Smooth muscle cell (in vitro differentiated cells): ENCODE measurements around the gene DNAH2. TPM values are rescaled to one million over a fixed set of nuclear protein-coding genes. Genes with fewer than 3 reads are reported as not detected.

Experiments used
- DNase-seq: peaks from one replicate; lab custom pipeline; 2025; ENCODE audit not compliant: unreplicated experiment; lab: John Stamatoyannopoulos, UW
- H2AFZ ChIP-seq: fragments of 200-600 bp; sonication (generic); 2 replicates; pipeline ENCODE4 v1.6.0; 2016; ENCODE audit warnings: antibody characterized with exemption, low read depth, mild to moderate bottlenecking
- H3F3A ChIP-seq: fragments of 200-600 bp; sonication (generic); 2 replicates; pipeline ENCODE4 v1.6.0; 2017; ENCODE audit warnings: antibody characterized with exemption, low read depth
- H3K27ac ChIP-seq: fragments of 200-600 bp; sonication (generic); 2 replicates; pipeline ENCODE4 v1.5.1; 2016; ENCODE audit warnings: low read depth, mild to moderate bottlenecking
- H3K27me3 ChIP-seq: fragments of 200-600 bp; sonication (generic); 2 replicates; pipeline ENCODE4 v1.6.1; 2016; ENCODE audit warnings: low read depth, mild to moderate bottlenecking
- H3K36me3 ChIP-seq: fragments of 200-600 bp; sonication (generic); 2 replicates; pipeline ENCODE4 v1.5.1; 2016; ENCODE audit warnings: low read depth
- H3K4me1 ChIP-seq: fragments of 200-600 bp; sonication (generic); 2 replicates; pipeline ENCODE4 v1.5.1; 2016; ENCODE audit warnings: low read depth
- H3K4me2 ChIP-seq: fragments of 200-600 bp; sonication (generic); 2 replicates; pipeline ENCODE4 v1.6.0; 2016; ENCODE audit warnings: mild to moderate bottlenecking
- H3K4me3 ChIP-seq: fragments of 200-600 bp; sonication (generic); 2 replicates; pipeline ENCODE4 v1.5.1; 2016; ENCODE audit warnings: mild to moderate bottlenecking
- H3K79me2 ChIP-seq: fragments of 200-600 bp; sonication (generic); 2 replicates; pipeline ENCODE4 v1.6.0; 2016; ENCODE audit warnings: low read depth, mild to moderate bottlenecking
- H3K9ac ChIP-seq: fragments of 200-600 bp; sonication (generic); 2 replicates; pipeline ENCODE4 v1.6.0; 2016; ENCODE audit warnings: low read depth
- H3K9me3 ChIP-seq: fragments of 200-600 bp; sonication (generic); replicated peaks from 2 replicates; pipeline ENCODE4 v1.5.1; 2016; ENCODE audit warnings: low read depth
- H4K20me1 ChIP-seq: fragments of 200-600 bp; sonication (generic); 2 replicates; pipeline ENCODE4 v1.6.0; 2016; ENCODE audit warnings: low read depth
- CTCF ChIP-seq: fragments of 200-600 bp; sonication (generic); IDR thresholded peaks from 2 replicates; pipeline ENCODE4 v1.5.1; 2017; ENCODE audit warnings: borderline replicate concordance, mild to moderate bottlenecking, antibody characterized with exemption; ENCODE audit not compliant: insufficient read depth, poor library complexity, severe bottlenecking
- WGBS: methylation state at CpG from one replicate; pipeline ENCODE4 v1.1.7; 2016; ENCODE audit warnings: low lambda C conversion rate; 5-methylcytosine and 5-hydroxymethylcytosine counted together
- polyA plus RNA-seq: library from polyadenylated mRNA; unstranded; fragments of >200 nt; fragmentation: Nextera tagmentation; extraction: Ambion mirVana; gene quantifications from 2 replicates; pipeline ENCODE4 v1.2.1, GENCODE V29; 2016
- total RNA-seq: library from RNA; depleted of rRNA; stranded (reverse); fragments of >200 nt; gene quantifications from 2 replicates; pipeline ENCODE4 v1.2.3, GENCODE V29; 2014

Gene DNAH2
- total and polyA plus RNA-seq, 2 experiments from 2014 or later = not detected

- WGBS = 81% methylated on average over 2 of the region's 2 CpGs
- no peak for TF ChIP-seq CTCF
- H3K9ac ChIP-seq = peak overlapping the region; percentile 100
- H4K20me1 ChIP-seq = peaks cover 35% of the 10 kb centered on the region
- DNase-seq = no peak
- H3K27ac ChIP-seq = peak overlapping the region; percentile 100
- H3K36me3 ChIP-seq = no peaks in the 10 kb centered on the region
- peaks cover 49% of the 10 kb centered on the region for H3F3A ChIP-seq
- no peaks in the 10 kb centered on the region for H3K27me3 ChIP-seq
- H2AFZ ChIP-seq = no peak overlapping the region
- peaks cover 26% of the 10 kb centered on the region for H3K4me1 ChIP-seq
- H3K4me3 ChIP-seq = no peak overlapping the region
- peak overlapping the region; percentile 90 for H3K4me2 ChIP-seq
- no peaks in the 10 kb centered on the region for H3K9me3 ChIP-seq
- peaks cover 28% of the 10 kb centered on the region for H3K79me2 ChIP-seq
Observed at GRCh38 chr17:7839876-7840261, 122.3 kb downstream of the DNAH2 start.

- WGBS = 22% methylated on average over 1 of the region's 1 CpG
- Histone ChIP-seq H3K9ac (peak overlapping the region; percentile 100), H3K36me3 (no peaks in the 10 kb centered on the region), H3K27me3 (no peaks in the 10 kb centered on the region), H3K4me2 (peak overlapping the region; percentile 90), H3K27ac (peak overlapping the region; percentile 100), H3F3A (peaks cover 49% of the 10 kb centered on the region), H3K9me3 (no peaks in the 10 kb centered on the region), H3K79me2 (peaks cover 33% of the 10 kb centered on the region), H3K4me3 (no peak overlapping the region), H3K4me1 (peaks cover 31% of the 10 kb centered on the region), H4K20me1 (peaks cover 41% of the 10 kb centered on the region), H2AFZ (no peak overlapping the region)
- no peak for TF ChIP-seq CTCF
- no peak for DNase-seq
Observed at GRCh38 chr17:7840441-7840840, 122.9 kb downstream of the DNAH2 start.

GRCh38 chr17:7840875-7841274 is 123.3 kb downstream of the DNAH2 start:
- H4K20me1 ChIP-seq = peaks cover 45% of the 10 kb centered on the region
- H3K4me1 ChIP-seq = peaks cover 32% of the 10 kb centered on the region
- H3K27me3 ChIP-seq = no peaks in the 10 kb centered on the region
- peaks cover 49% of the 10 kb centered on the region for H3F3A ChIP-seq
- peak overlapping the region; percentile 100 for H3K27ac ChIP-seq
- no peaks in the 10 kb centered on the region for H3K36me3 ChIP-seq
- peak overlapping the region; percentile 90 for H3K4me2 ChIP-seq
- peak overlapping the region; percentile 100 for H3K9ac ChIP-seq
- no peaks in the 10 kb centered on the region for H3K9me3 ChIP-seq
- no peak for DNase-seq
- TF ChIP-seq CTCF = no peak
- 48% methylated on average over 1 of the region's 1 CpG for WGBS
- H2AFZ ChIP-seq = no peak overlapping the region
- H3K79me2 ChIP-seq = peaks cover 38% of the 10 kb centered on the region
- peak overlapping the region; percentile 66 for H3K4me3 ChIP-seq

- no peak for TF ChIP-seq CTCF
- peak; percentile 95 for DNase-seq
- Histone ChIP-seq H3K36me3 (no peaks in the 10 kb centered on the region), H2AFZ (no peak overlapping the region), H3K4me1 (peaks cover 32% of the 10 kb centered on the region), H3K9ac (peak overlapping the region; percentile 100), H3K4me2 (peak overlapping the region; percentile 90), H4K20me1 (peaks cover 51% of the 10 kb centered on the region), H3F3A (peaks cover 45% of the 10 kb centered on the region), H3K79me2 (peaks cover 43% of the 10 kb centered on the region), H3K27me3 (no peaks in the 10 kb centered on the region), H3K4me3 (peak overlapping the region; percentile 66), H3K9me3 (no peaks in the 10 kb centered on the region), H3K27ac (peak overlapping the region; percentile 100)
- WGBS = 2% methylated on average over 18 of the region's 34 CpGs
Observed at GRCh38 chr17:7841396-7841914, 123.9 kb downstream of the DNAH2 start.
